ENCODE measurements around the gene SV2C.
"Not testable (repeated sequence)": the region's sequence is repeated elsewhere in the genome, so short reads cannot be mapped to it uniquely, and the experiment has no call there.

Gene SV2C

DNA sequence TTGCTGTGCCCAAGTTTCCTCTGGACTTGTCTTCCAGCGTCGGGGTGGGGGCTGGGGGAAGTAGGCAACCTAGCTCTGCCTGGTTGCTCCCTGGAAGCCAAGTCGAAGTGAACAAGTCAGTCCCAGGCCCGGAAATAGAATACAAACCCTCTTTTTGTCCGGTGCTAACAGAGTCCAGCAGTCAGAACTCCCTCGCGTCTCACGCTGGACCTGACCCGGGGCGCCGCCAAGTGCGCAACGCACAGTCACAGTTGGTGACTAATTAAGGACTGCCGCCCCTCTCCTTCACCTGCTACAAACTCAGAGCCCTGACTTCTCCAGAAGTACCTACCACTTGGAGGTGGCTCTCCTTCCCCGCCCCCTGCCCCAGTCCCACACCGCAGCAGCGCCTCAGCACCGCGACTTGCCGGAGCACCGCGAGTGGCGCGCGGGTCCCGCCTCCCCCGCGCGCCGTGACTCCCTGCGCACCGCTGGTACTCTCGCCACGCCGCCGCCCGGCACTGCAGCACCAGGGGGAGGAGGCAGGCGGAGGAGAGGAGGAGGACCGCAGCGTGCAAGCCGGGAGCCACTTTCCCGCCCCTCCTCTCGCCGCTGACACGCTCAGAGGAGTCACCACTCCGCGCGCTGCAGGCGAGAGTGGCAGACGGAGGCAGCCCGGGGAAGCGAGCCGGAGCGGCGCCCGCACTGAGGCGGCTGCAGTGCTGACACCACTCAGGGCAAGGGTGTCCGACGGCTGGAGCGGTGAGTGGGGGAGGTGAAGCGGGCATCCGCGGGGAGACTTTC is at the start of gene SV2C:
Gene SV2C, plus strand, starts transcription at position 612 of the 783 bp plus-strand sequence. CDS start 48,368 bp downstream, outside the sequence.
- DNase-seq (ENCODE audit: low read depth): no peak

DNA sequence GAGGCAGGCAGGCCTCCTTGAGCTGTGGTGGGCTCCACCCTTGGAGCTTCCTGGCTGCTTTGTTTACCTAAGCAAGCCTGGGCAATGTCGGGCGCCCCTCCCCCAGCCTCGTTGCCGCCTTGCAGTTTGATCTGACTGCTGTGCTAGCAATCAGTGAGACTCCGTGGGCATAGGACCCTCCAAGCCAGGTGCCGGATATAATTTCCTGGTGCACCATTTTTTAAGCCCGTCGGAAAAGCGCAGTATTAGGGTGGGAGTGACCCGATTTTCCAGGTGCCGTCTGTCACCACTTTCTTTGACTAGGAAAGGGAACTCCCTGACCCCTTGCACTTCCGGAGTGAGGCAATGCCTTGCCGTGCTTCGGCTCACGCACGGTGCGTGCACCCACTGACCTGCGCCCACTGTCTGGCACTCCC is 45.4 kb upstream of the SV2C start:
- not testable (repeated sequence) for DNase-seq (ENCODE audit: low read depth)

DNA sequence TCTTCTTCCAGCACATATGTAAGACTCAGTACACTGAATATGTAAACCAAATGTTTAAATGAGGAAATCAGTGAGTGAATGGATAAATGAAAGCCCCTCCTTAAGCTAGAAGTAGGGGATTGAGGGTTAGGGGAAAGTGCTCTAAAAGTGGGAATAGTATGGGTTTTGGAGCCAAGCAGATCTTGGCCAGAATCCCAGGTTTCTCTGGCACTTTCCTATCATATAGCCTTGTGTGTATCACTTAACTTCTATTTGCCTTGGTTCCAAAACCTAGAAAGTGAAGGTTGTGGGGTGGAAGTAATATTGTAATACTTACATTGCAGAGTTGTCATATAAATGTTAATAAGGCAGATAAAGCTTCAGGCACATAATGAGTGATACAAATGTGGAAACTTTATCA is 45.0 kb upstream of the SV2C start:
- no peak for DNase-seq (ENCODE audit: low read depth)

- DNase-seq (ENCODE audit: low read depth): no peak
Measured at GRCh38 chr5:76040806-76041205, 42.4 kb upstream of the SV2C start.

- DNase-seq (ENCODE audit: low read depth): no peak
Measured at GRCh38 chr5:76041863-76042262, 41.3 kb upstream of the SV2C start.

GRCh38 chr5:76046741-76047140 is 36.4 kb upstream of the SV2C start:
- DNase-seq (ENCODE audit: low read depth): no peak

DNA sequence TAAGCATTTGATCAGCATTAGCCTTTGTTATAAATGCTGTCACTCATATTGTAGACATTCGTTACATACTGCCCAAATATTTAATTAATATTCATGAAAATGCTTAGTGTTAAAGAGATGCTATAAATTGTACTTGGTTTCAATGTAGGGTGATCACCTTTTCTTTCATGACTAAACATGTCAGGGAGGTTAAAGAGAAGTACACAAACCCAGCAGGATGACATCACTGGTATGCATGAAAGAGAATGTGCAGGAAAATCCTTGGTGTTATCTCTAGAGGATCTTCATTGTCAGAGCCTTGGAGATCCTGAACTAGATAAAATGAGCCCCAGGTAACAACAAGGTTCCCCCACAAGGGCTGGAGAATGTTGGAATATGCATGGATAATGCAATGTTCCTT is 33.0 kb upstream of the SV2C start:
- DNase-seq (ENCODE audit: low read depth): no peak

GRCh38 chr5:76062502-76063041 is 20.6 kb upstream of the SV2C start:
- no peak for DNase-seq (ENCODE audit: low read depth)

DNA sequence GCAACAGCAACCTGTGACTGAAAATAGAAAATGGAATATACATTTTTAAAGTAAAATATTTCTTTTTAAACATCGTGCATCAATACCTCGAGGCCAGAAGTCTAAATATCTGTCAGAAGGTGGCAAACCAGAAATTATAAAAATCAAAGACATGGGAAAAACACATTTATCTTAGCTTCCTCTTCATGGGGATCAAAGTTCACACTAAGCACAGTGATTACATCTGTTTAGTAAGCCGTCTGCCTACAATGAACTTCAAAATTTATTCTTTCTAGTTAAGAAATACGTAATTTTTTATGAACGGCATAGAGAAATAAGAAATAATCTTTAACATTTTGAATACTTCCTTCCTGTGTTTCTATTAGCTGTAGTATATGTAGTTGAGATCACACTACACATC is 17.9 kb upstream of the SV2C start:
- no peak for DNase-seq (ENCODE audit: low read depth)

GRCh38 chr5:76069061-76069735 is 14.0 kb upstream of the SV2C start:
- no peak for DNase-seq (ENCODE audit: low read depth)

DNA sequence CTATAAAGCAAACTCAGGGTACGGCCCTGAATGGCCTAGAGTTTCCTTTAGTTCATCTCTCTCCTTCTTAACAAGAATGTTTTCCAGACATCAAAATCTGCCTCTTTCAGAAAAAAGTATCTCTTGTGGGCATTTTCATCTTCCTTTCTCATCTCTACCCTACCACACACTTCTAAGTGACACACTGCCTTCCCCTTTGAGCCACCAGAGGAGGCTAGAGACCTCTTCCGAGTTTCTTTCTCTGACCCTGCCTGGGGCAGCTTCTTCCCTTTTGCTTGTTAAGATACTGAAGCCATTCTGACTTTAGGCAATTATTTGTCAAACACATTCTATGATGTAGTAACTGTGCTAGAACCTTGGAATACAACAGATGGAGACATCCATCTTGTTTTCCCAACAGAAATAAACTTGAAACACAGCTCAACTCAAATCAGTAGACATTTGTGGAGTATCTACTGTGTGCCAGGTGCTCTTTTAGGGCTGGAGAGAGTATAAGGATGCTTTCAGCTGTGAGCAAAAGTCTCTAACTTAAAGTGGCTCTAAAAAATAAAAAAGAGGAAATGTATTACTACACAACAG is 8.6 kb upstream of the SV2C start:
- no peak for DNase-seq (ENCODE audit: low read depth)

- DNase-seq (ENCODE audit: low read depth): no peak
Measured at GRCh38 chr5:76081811-76082771, 1.1 kb upstream of the SV2C start.

GRCh38 chr5:76083555-76084495 is 642 bp downstream of the SV2C start:
- no peak for DNase-seq (ENCODE audit: low read depth)

GRCh38 chr5:76084496-76085242 is 1.5 kb downstream of the SV2C start:
- no peak for DNase-seq (ENCODE audit: low read depth)

DNA sequence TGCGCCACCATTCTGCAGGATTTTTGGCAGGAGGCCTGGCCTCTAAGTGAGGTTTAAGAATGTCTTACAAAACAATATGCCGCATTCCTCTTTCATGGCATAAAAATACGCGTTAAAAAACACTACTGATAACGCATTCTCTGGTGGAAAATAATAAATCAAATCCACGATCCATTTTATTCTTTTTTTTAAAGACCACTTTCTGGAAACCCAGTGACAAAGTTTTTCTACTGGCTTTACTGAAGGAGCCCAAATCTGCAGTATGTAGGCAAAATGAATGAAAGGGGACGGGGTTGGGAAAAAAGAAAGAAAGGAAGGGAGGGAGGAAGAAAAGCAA is 2.0 kb downstream of the SV2C start:
- DNase-seq (ENCODE audit: low read depth): no peak

GRCh38 chr5:76086095-76086494 is 2.9 kb downstream of the SV2C start:
- DNase-seq (ENCODE audit: low read depth): no peak

GRCh38 chr5:76089156-76089555 is 6.0 kb downstream of the SV2C start:
- not testable (repeated sequence) for DNase-seq (ENCODE audit: low read depth)

GRCh38 chr5:76091351-76091750 is 8.2 kb downstream of the SV2C start:
- no peak for DNase-seq (ENCODE audit: low read depth)

GRCh38 chr5:76099286-76099702 is 16.1 kb downstream of the SV2C start:
- DNase-seq (ENCODE audit: low read depth): no peak

- no peak for DNase-seq (ENCODE audit: low read depth)
Measured at GRCh38 chr5:76099756-76100155, 16.6 kb downstream of the SV2C start.

All from stimulated activated CD8-positive, alpha-beta memory T cell treated with anti-CD3 and anti-CD28 coated beads, Interleukin-12 subunit alpha, Interleukin-12 subunit beta, amount 100 ng/mL, for 4 hours (primary cell).